CD8-positive, alpha-beta memory T cell (primary cell): Measurements from ENCODE around the gene CCM2. TPM values are rescaled to one million over a fixed set of nuclear protein-coding genes. Genes with fewer than 3 reads are reported as not detected.

ENCODE experiments used
- CTCF ChIA-PET: fragments of 350-600 bp; sonication (Branson Sonifier 250); formaldehyde crosslinking; loops from one replicate; lab custom pipeline; 2021; ENCODE audit warnings: antibody characterized with exemption; lab: Charles Lee
- POLR2A ChIA-PET: fragments of 350-600 bp; sonication (Branson Sonifier 250); formaldehyde crosslinking; loops from one replicate; lab custom pipeline; 2021; ENCODE audit warnings: antibody characterized with exemption; lab: Charles Lee
- DNase-seq, 5 donors: peaks; one replicate each; pipeline versions ENCODE4 v3.0.0 to v3.0.0-alpha.2; 2020 to 2022; ENCODE audit warnings: mixed read lengths in 1 of 5
- H3K27ac ChIP-seq: one replicate; pipeline ENCODE4 v1.7.0; 2013; ENCODE audit warnings: low read depth, mild to moderate bottlenecking, low read length, moderate library complexity
- H3K27me3 ChIP-seq: 2 replicates; pipeline ENCODE4 v1.7.0; 2013; ENCODE audit warnings: low read length, mild to moderate bottlenecking; ENCODE audit not compliant: insufficient read depth, poor library complexity, severe bottlenecking
- H3K36me3 ChIP-seq: 2 replicates; pipeline ENCODE4 v1.7.0; 2013; ENCODE audit warnings: mild to moderate bottlenecking, low read length, moderate library complexity; ENCODE audit not compliant: insufficient read depth
- H3K4me1 ChIP-seq: 2 replicates; pipeline ENCODE4 v1.7.0; 2013; ENCODE audit warnings: mild to moderate bottlenecking, low read length, moderate library complexity; ENCODE audit not compliant: insufficient read depth
- H3K4me3 ChIP-seq: 2 replicates; pipeline ENCODE4 v1.7.0; 2013; ENCODE audit warnings: mild to moderate bottlenecking, low read length
- H3K9me3 ChIP-seq: 2 replicates; pipeline ENCODE4 v1.7.0; 2013; ENCODE audit warnings: mild to moderate bottlenecking, low read length
- H3K27ac Mint-ChIP-seq, 8 donors: one replicate each; pipeline ENCODE4 v1.8.0; 2020 to 2021; ENCODE audit warnings: mixed read lengths in 8 of 8, mild to moderate bottlenecking in 6 of 8, inconsistent platforms in 3 of 8, moderate library complexity in 3 of 8
- H3K27me3 Mint-ChIP-seq, 2 donors: one replicate each; pipeline ENCODE4 v1.8.0; 2020 to 2021; ENCODE audit warnings: mixed read lengths in 2 of 2, mild to moderate bottlenecking in 1 of 2, moderate library complexity in 1 of 2
- H3K36me3 Mint-ChIP-seq, 3 donors: one replicate each; pipeline ENCODE4 v1.8.0; 2020 to 2021; ENCODE audit warnings: mixed read lengths in 3 of 3, inconsistent platforms in 1 of 3, mild to moderate bottlenecking in 1 of 3
- H3K4me1 Mint-ChIP-seq, 3 donors: one replicate each; pipeline ENCODE4 v1.8.0; 2020 to 2021; ENCODE audit warnings: mixed read lengths in 3 of 3, inconsistent platforms in 1 of 3, mild to moderate bottlenecking in 1 of 3
- H3K4me3 Mint-ChIP-seq, 7 donors: one replicate each; pipeline ENCODE4 v1.8.0; 2020 to 2021; ENCODE audit warnings: mixed read lengths in 7 of 7, mild to moderate bottlenecking in 6 of 7, moderate library complexity in 4 of 7, inconsistent platforms in 2 of 7
- H3K9me3 Mint-ChIP-seq, 5 donors: one replicate each; pipeline ENCODE4 v1.8.0; 2020 to 2022; ENCODE audit warnings: mixed read lengths in 5 of 5, mild to moderate bottlenecking in 3 of 5, moderate library complexity in 2 of 5, inconsistent platforms in 1 of 5
- polyA plus RNA-seq: library from polyadenylated mRNA; unstranded; fragments of 300-500 nt; fragmentation: Illumina TruSeq; gene quantifications from one replicate; pipeline ENCODE4 v1.2.3, GENCODE V29; 2021
- total RNA-seq, 2 experiments: library from RNA; stranded (reverse); gene quantifications; one replicate each; pipeline ENCODE4 v1.2.3, GENCODE V29; 2021

Gene CCM2
- total RNA-seq (10 to 100 TPM; 70.6 to 74.8 TPM), polyA plus RNA-seq (81.1 TPM)

DNA sequence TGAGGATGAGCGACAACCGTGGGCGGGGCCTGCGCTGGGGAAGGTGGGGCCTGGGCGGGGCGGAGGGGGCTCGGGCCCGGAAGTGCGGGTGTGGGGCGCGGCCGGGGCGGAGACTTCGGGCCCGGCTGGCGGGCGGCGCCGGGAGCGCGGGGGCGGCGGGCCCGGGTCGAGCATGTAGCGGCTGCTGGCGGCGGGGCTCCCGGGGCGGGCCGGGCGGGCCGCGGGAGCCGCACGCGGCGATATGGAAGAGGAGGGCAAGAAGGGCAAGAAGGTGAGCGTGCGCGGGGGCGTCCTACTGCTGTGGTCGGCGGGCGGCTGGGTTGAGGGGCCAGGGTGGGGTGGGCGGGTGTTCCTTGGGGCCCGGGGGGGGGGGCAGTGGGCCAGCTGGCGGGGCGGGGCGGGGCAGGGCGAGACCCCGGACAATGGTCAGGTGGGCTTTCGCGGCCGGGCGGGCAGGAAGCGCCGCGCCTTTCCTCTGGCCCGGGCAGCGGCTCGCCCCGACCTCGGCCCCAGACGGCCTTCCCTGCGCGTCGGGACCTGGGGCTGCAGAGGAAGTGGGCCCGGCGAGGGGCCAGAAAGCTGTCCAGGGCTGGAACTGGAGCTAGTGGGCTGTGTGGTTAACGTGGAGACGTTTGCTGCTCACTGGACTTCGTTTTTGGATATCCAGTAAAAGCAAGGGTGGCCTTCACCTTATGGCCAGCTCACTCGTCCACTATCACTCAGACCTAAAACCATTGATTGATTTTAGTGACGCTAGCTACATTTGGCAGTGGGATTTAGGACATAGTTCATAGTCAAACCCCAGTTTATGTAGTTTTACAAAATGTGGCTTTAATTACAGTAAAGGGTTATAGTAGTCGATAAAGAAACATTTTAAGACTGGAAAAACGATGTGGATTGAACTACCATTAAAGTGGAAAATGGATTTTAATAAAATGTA is at the start of gene CCM2:
Gene CCM2, plus strand, starts transcription at position 109 of the 940 bp plus-strand sequence. Its CDS starts 133 bp downstream, at position 242.
- H3K4me3 ChIP-seq, result peak within 1 kb of the TSS; percentile 85
- Mint-ChIP-seq H3K27me3 (no peaks in the 10 kb centered on the region), H3K9me3 (no peaks in the 10 kb centered on the region), H3K4me3 (peak within 1 kb of the TSS; percentile 97 to 99 (median 99)), H3K27ac (peak within 1 kb of the TSS; percentile 94 to 97 (median 96)), H3K36me3 (peaks cover 0 to 14% (median 0%) of the 10 kb centered on the region in 3 donors), H3K4me1 (peaks cover 42 to 59% (median 50%) of the 10 kb centered on the region in 3 donors)
- peaks cover 46% of the 10 kb centered on the region for H3K4me1 ChIP-seq
- H3K27ac ChIP-seq, result peak within 1 kb of the TSS; percentile 86
- no peaks in the 10 kb centered on the region for H3K9me3 ChIP-seq
- CTCF ChIA-PET, result interaction anchor here (0.9 to 9.9 kb wide), 15 partner anchors 9 to 136 kb away, joined by 3 to 117 read pairs (median 5); partner anchors contain the start of gene MYO1G
- no peaks in the 10 kb centered on the region for H3K36me3 ChIP-seq
- POLR2A ChIA-PET, result interaction anchor here (0.6 to 4.3 kb wide), 20 partner anchors 11 to 1407 kb away, joined by 3 to 81 read pairs (median 6); partner anchors contain the start of genes DDX56, H2AZ2, MYO1G and OGDH
- no peak for DNase-seq
- H3K27me3 ChIP-seq, result no peaks in the 10 kb centered on the region

DNA sequence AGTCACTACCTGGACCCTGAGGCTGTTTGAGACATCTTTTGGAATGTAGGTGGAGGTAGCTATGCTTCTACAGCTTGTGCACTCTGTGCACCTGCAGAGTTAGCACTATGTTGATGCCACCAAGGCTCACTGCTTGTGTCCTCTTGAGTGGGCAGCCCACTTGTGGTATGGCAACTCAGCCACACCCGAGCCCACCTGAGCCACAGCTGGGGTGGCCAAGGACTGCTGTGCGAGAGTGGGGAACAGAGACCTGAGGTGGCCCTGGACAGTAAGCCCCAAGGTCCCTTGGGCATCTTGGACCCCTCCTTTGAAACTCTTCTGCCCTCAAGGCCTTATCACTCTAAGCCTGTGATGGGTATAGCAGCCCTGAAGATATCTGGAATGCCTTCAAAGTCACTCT is 46.8 kb upstream of the CCM2 start:
- no peaks in the 10 kb centered on the region for H3K9me3 ChIP-seq
- peaks cover 0 to 3% (median 2%) of the 10 kb centered on the region in 3 donors for H3K4me1 Mint-ChIP-seq
- H3K27me3 Mint-ChIP-seq, result peaks cover 3 to 4% of the 10 kb centered on the region in 2 donors
- peak overlapping the region in 1 of 8 donors; percentile 43 for H3K27ac Mint-ChIP-seq
- H3K27me3 ChIP-seq, result no peaks in the 10 kb centered on the region
- no peaks in the 10 kb centered on the region for H3K36me3 ChIP-seq
- H3K9me3 Mint-ChIP-seq, result no peaks in the 10 kb centered on the region
- no peak for DNase-seq
- no peaks in the 10 kb centered on the region for H3K4me1 ChIP-seq
- H3K4me3 Mint-ChIP-seq, result no peak overlapping the region
- no peaks in the 10 kb centered on the region for H3K36me3 Mint-ChIP-seq
- H3K27ac ChIP-seq, result no peak overlapping the region
- ChIA-PET POLR2A (no interaction called here), CTCF (no interaction called here)
- H3K4me3 ChIP-seq, result no peak overlapping the region

DNA sequence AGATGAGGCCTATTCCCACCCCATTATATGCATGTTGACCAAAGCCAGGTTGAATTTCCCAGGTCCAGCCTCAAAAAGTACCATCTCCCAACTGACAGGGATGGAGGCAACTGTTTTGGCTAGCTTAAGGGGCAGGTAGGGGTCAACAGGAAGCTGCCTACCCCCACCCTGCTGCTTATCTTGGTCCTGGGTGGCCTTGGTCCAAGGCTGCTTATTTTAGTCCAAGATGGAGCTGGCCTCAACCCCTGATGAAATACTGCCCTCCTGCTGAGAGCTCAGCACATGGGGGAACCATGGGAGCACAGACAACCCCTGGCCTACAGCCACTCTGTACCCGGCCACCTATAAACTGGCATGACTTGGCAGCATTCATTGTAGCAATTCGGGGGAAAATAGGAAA is 44.3 kb upstream of the CCM2 start:
- Histone ChIP-seq H3K27ac (no peak overlapping the region), H3K36me3 (no peaks in the 10 kb centered on the region), H3K27me3 (no peaks in the 10 kb centered on the region), H3K4me3 (no peak overlapping the region), H3K9me3 (no peaks in the 10 kb centered on the region), H3K4me1 (peaks cover 11% of the 10 kb centered on the region)
- no peak for DNase-seq
- Mint-ChIP-seq H3K9me3 (no peaks in the 10 kb centered on the region), H3K4me1 (peaks cover 17 to 25% (median 20%) of the 10 kb centered on the region in 3 donors), H3K36me3 (peaks cover 0 to 1% (median 0%) of the 10 kb centered on the region in 3 donors), H3K27ac (peak overlapping the region in 3 of 8 donors; percentile 10 to 47 (median 30)), H3K4me3 (no peak overlapping the region), H3K27me3 (no peaks in the 10 kb centered on the region)
- POLR2A ChIA-PET, result interaction anchor here (0.5 kb wide), 1 partner anchor 183 kb away, joined by 3 read pairs; no protein-coding TSS in a partner anchor
- CTCF ChIA-PET, result interaction anchor here (0.9 to 2.3 kb wide), 4 partner anchors 18 to 98 kb away, joined by 3 to 6 read pairs (median 4); no protein-coding TSS in a partner anchor

DNA sequence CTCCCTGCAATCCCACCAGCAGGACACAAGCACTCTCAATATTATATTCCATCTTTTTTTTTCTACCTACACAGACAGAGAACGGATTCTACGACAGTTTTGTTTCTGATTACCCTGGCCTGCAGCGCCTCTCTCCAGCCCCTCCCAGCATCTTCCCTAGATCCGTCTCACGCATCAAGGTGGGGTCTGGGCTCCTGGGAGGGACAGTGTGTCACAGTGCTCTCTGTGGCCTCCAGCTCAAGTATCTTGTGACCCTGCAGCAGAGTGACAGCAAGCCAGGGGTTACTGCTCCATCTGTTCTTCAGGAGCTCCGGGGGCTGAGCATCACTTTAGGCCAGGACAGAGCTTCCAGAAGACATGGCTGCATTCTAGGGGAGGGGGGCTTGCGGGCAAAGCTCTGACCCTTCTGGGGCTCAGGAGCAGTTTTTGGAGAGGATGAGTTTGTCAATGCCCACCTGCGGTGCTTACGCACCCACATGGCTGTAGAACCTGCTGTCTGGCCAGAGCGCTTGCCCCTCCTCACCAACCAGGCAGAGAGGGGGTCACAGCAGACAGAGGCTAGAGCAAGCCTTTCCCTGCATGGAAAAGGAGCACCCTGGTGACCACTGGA is 43.7 kb upstream of the CCM2 start:
- H3K27me3 Mint-ChIP-seq, result no peaks in the 10 kb centered on the region
- H3K4me3 Mint-ChIP-seq, result no peak overlapping the region
- no peaks in the 10 kb centered on the region for H3K9me3 Mint-ChIP-seq
- Histone ChIP-seq H3K36me3 (no peaks in the 10 kb centered on the region), H3K4me1 (peaks cover 11% of the 10 kb centered on the region), H3K9me3 (no peaks in the 10 kb centered on the region), H3K27me3 (no peaks in the 10 kb centered on the region), H3K4me3 (no peak overlapping the region), H3K27ac (no peak overlapping the region)
- POLR2A ChIA-PET, result interaction anchor here (1.1 kb wide), 1 partner anchor 72 kb away, joined by 6 read pairs; no protein-coding TSS in a partner anchor
- CTCF ChIA-PET, result interaction anchor here (1.0 to 2.3 kb wide), 3 partner anchors 17 to 99 kb away, joined by 3 to 6 read pairs (median 4); no protein-coding TSS in a partner anchor
- peaks cover 0 to 1% (median 0%) of the 10 kb centered on the region in 3 donors for H3K36me3 Mint-ChIP-seq
- H3K27ac Mint-ChIP-seq, result peak overlapping the region in 3 of 8 donors; percentile 26 to 47 (median 30)
- no peak for DNase-seq
- H3K4me1 Mint-ChIP-seq, result peaks cover 17 to 25% (median 20%) of the 10 kb centered on the region in 3 donors

DNA sequence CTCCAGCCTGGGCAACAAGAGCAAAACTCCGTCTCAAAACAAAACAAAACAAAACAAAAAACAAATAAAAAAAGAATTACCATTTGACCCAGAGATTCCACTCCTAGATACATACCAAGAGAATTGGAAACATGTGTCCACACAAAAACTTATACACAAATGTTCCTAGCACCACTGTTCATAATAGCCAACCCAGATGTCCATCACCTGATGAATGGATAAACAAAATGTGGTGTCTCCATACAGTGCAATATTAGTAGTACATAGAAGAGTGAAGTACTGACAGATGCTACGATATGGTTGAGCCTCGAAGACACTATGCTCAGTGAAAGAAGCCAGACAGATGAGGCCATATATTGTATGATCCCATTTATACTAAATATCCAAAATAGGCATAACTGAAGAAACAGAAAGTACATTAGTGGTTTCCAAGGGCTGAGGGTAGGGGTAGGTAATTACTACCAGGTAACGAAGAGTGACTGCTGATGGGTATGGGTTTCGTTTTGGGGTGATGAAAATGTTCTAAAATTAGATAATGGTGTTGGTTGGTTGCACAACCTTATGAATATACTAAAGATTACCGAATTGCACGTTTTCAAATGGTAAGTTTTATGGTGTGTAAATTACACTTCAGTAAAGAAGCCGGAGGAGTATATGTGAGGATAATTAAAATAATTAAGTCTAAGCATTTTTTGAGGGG is 41.2 kb upstream of the CCM2 start:
- ChIA-PET POLR2A (no interaction called here), CTCF (no interaction called here)
- DNase-seq, result no peak
- peak overlapping the region; percentile 64 for H3K27ac ChIP-seq
- Mint-ChIP-seq H3K4me1 (peaks cover 17 to 25% (median 20%) of the 10 kb centered on the region in 3 donors), H3K9me3 (peaks cover 0 to 2% (median 0%) of the 10 kb centered on the region in 5 donors), H3K27ac (peak overlapping the region; percentile 76 to 97 (median 84)), H3K36me3 (peaks cover 0 to 8% (median 0%) of the 10 kb centered on the region in 3 donors), H3K27me3 (peaks cover 0 to 2% of the 10 kb centered on the region in 2 donors), H3K4me3 (peak overlapping the region in 2 of 7 donors; percentile 6 to 24)
- H3K36me3 ChIP-seq, result no peaks in the 10 kb centered on the region
- H3K4me1 ChIP-seq, result peaks cover 11% of the 10 kb centered on the region
- no peak overlapping the region for H3K4me3 ChIP-seq
- no peaks in the 10 kb centered on the region for H3K27me3 ChIP-seq
- no peaks in the 10 kb centered on the region for H3K9me3 ChIP-seq

DNA sequence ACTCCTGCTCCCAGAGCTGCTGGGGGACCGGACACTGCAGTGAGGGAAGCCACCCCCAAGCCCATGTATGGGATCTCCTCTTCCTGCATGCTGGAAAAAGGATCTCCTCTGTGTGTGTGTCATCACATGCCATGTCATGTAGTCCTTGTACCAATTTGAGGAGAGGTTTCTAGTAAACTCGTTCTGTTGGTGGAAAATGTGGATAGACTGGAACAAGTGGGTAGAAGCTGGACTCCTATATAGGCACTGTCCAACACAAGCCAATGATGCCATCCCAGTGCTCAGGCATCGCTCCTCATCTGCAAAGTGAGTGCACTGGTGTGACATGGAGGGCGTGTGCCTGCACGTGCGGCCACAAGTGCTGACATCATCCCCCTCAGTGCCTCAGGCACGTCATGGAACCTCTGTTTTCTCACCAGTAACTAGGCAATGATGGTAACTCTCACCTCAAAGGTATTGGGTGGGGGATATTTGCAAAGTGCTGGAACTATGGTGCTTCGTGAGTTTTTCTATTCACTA is 40.5 kb upstream of the CCM2 start:
- DNase-seq, result peak in 4 of 5 donors; percentile 32 to 83 (median 56)
- Histone ChIP-seq H3K36me3 (no peaks in the 10 kb centered on the region), H3K27ac (peak overlapping the region; percentile 64), H3K27me3 (no peaks in the 10 kb centered on the region), H3K9me3 (no peaks in the 10 kb centered on the region), H3K4me3 (no peak overlapping the region), H3K4me1 (peaks cover 11% of the 10 kb centered on the region)
- ChIA-PET POLR2A (no interaction called here), CTCF (interaction anchor here (3.7 kb wide), 1 partner anchor 14 kb away, joined by 16 read pairs; no protein-coding TSS in a partner anchor)
- Mint-ChIP-seq H3K27me3 (peaks cover 0 to 2% of the 10 kb centered on the region in 2 donors), H3K4me3 (peak overlapping the region in 2 of 7 donors; percentile 15 to 49), H3K27ac (peak overlapping the region; percentile 78 to 98 (median 95)), H3K9me3 (peaks cover 0 to 2% (median 0%) of the 10 kb centered on the region in 5 donors), H3K4me1 (peaks cover 17 to 25% (median 20%) of the 10 kb centered on the region in 3 donors), H3K36me3 (peaks cover 0 to 13% (median 0%) of the 10 kb centered on the region in 3 donors)
